GM18502 (cell line): ENCODE data around the gene RAMP1.
"Not testable (repeated sequence)": the region's sequence is repeated elsewhere in the genome, so short reads cannot be mapped to it uniquely, and the experiment has no call there.

ENCODE experiments used
- ATAC-seq: cut with Tn5 transposase; IDR thresholded peaks from one replicate; pipeline ENCODE4 v1.9.1; 2021; ENCODE audit warnings: mild to moderate bottlenecking; ENCODE audit not compliant: unreplicated experiment, poor library complexity

RAMP1 gene

GRCh38 chr2:237940828-237941227 lies 81.4 kb downstream of the RAMP1 start:
- ATAC-seq: no peak

GRCh38 chr2:237941239-237941638 lies 81.8 kb downstream of the RAMP1 start:
- no peak for ATAC-seq

DNA sequence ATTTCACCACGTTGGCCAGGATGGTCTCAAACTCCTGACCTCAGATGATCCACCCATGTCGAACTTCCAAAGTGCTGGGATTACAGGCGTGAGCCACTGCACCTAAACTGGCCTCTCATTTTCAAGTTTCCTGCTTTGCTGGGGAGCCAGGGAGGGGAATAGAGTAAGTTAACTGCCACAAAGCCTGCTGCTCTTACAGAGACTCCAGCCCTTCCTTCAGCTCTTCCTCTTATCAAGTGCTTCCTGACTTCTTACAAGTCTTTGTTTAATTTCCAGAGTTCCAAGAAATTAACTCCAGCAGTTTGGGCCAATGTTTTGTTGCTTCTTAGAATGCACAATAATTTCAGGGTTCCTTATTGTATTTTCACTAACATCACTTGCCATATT lies 83.1 kb downstream of the RAMP1 start:
- ATAC-seq: no peak

DNA sequence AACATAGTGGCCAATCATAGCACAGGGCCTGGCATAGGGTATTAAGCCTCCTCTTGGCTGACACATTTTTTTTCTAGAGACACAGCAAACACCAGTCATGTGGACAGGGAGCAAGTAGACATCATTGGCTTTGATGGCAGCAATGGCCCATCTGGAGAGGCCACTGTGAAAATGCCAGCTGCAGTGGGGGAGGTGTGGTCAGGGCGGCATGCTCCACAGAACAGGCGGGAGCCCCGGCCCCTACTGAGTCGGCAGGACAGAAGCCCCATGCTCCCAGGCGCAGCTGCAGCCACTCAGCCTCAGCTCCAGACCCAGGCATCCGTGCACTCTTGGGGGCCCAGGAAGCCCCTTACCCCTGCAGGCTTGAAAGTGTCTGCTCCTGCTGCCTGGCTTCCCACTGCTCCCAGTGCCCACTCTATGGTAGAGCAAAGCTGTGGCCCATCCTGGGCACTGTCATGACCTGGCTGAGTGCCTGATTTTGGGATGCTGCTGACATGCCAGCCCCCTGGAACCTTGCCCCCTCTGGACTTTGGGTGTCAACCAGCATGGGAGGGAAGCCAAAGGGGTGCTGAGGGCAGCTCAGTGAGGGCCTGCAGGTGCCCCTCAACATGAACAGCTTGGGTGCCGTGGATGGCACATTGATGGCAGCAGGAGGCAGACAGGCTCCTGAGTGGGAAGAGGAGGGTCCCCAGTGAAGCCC lies 84.1 kb downstream of the RAMP1 start:
- no peak for ATAC-seq

GRCh38 chr2:237944302-237944701 lies 84.9 kb downstream of the RAMP1 start:
- ATAC-seq: no peak

GRCh38 chr2:237946423-237946822 lies 87.0 kb downstream of the RAMP1 start:
- no peak for ATAC-seq

GRCh38 chr2:237951354-237951753 lies 91.9 kb downstream of the RAMP1 start:
- ATAC-seq: not testable (repeated sequence)

GRCh38 chr2:237951878-237952277 lies 92.5 kb downstream of the RAMP1 start:
- ATAC-seq: no peak

DNA sequence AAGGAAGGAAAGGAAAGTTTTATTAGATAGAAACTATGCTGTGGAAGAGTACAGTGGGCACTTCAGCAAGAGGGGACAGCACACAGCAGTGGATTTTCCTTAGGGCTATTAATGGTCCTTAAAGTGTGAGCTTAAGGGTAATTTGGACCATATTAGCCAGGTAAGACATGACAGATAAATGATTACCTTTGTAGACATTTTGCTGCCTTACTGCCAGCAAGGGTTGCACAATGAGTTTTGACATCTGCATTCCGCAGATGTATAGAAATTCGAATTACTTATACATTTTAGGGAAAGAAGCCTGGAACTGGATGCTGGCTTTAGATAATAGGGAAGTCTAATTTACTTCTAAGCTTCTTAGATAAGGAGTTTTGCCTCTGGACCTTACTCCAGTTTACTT lies 93.4 kb downstream of the RAMP1 start:
- ATAC-seq: no peak

- no peak for ATAC-seq
Measured at GRCh38 chr2:237955640-237956401, 96.4 kb downstream of the RAMP1 start.

- ATAC-seq: no peak
Measured at GRCh38 chr2:237956402-237956736, 96.9 kb downstream of the RAMP1 start.

GRCh38 chr2:237961637-237962036 lies 102.2 kb downstream of the RAMP1 start:
- no peak for ATAC-seq
